CD4-positive, alpha-beta T cell treated with Interleukin-15 for 4 hours (primary cell): ENCODE measurements around the gene GALM.
"Not testable (repeated sequence)": the region's sequence is repeated elsewhere in the genome, so short reads cannot be mapped to it uniquely, and the experiment has no call there.

Experiments used
- DNase-seq: peaks from one replicate; pipeline ENCODE4 v3.0.0-alpha.2; 2020; ENCODE audit warnings: low spot score

Gene GALM

DNA sequence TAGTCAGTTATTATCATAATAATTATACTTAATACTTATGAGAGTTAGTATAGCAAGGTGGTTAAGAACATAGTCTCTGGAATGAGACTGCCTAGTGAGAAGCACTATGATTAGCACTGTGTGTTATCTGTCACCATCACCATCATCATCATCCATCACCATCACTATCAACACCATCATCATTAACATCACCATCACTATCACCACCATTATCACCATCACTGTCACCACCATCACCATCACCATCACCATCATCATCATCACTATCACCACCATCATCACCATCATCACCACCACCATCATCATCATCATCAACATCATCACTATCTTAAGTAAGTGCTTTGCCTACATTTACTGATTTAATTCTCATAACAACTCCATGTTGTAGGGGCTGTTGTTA, 45.6 kb downstream of the GALM start:
- no peak for DNase-seq

DNA sequence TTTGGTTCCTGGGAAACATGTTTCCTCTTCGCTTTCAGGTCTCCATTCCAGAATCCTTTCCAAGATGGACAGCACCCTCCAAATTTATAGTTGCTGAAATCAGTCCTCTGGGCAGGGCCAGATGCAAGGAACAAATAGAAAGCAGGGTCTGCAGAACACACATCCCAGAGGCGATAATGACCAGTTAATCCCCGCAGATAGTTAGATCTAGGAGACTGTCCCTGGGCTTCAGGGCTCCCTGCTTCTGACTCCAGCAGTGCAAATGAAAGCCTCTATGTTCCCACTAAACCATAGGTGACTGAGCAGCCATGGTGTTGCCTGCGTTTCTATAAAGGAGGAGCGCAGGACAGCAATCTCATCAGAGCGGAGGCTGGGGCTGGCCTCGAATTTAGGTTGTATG, 46.5 kb downstream of the GALM start:
- DNase-seq: no peak

- no peak for DNase-seq
Measured at GRCh38 chr2:38712871-38713270, 47.0 kb downstream of the GALM start.

GRCh38 chr2:38713338-38713737, 47.4 kb downstream of the GALM start:
- DNase-seq: no peak

DNA sequence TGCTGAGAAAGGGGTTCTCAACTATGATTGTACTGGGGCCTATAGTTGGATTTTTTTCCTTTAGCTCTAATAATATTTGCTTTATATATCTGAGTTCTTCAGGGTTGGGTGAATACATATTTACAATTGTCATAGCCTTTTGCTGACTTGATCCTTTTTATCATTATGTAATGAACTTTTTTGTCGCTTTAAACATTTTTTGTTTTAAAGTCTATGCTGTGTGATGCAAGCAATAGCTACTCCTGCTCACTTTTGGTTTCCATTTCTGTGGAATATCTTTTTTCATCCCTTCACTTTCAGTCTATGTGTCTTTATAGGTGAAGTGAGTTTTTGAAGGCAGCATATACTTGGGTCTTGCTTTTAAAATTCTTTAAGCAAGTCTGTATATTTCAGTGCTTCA, 49.0 kb downstream of the GALM start:
- DNase-seq: not testable (repeated sequence)

DNA sequence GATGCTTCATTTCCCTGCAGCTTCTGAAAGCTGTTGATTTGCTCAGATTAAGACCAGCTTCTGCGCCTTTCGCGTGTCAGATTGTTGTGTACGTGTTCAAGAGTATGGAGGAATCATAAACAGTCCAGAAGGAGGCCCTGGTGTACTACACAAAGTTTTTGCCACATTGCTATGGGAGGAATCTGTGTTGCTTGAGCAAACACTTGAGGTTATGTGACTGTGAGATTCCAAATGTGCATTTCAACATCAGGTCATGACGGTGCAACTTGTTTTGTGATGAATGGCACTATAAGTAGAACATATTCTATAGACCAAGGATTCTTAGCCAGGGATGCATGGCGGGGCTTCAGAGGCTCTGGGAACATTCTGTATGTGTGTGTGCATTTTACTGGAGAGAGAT, 50.3 kb downstream of the GALM start:
- no peak for DNase-seq

GRCh38 chr2:38718601-38719000, 52.7 kb downstream of the GALM start:
- no peak for DNase-seq

GRCh38 chr2:38719706-38720105, 53.8 kb downstream of the GALM start:
- no peak for DNase-seq

GRCh38 chr2:38720613-38721241, 54.8 kb downstream of the GALM start:
- DNase-seq: no peak

DNA sequence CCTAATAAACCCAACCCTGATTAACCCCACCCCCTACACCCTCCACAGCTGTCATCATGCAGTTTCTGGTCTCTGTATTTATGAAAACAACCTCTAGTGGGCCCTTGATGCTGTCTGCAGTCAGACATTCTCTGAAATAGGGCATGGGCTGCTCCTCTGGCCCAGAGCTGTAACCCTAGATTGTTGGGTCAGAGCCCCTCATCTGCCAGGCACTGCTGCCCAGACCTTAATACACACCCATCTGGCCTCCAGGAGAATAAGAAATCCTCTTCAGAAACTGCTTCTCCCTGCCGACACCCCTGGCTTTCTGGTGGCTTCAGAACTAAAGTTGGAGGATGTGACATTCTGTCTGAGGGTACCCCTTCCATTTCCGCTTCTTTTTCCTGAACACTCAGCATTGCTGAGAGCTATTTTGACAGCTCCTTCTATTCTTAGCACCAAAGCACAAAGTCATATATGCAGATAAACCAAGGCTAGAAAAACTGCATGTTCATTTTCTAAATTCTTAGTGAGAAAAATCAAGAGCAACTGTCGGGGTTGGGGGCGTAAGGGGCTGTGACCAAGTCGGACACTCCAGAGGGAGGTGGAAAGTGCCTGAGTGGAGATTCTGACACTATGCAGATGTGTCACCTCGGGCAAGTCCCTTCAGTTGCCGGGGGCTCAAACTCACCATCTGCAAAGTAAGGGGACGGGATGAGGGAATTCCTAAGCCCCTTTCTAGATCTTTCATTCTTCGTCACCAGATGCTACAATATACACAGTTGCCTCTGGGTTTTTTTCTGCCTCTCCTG, 56.6 kb downstream of the GALM start:
- DNase-seq: peak; percentile 41

DNA sequence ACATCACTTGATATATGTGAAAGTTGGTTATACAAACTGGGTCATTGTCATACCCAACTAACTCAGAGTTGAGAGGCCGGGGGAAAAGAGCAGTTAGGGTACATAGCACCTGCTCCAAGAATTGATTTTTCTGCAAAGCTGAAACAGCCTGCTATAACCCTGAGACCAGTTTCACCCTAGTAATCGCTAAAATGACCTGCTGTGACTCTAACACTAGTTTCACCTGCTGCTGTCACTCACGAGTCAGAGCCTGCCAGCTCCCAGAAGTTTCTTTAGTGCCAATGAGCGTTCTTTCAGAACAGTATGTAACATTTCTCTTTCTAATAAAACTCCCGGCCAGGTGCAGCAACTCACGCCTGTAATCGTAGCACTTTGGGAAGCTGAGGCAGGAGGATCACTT, 57.3 kb downstream of the GALM start:
- DNase-seq: no peak

DNA sequence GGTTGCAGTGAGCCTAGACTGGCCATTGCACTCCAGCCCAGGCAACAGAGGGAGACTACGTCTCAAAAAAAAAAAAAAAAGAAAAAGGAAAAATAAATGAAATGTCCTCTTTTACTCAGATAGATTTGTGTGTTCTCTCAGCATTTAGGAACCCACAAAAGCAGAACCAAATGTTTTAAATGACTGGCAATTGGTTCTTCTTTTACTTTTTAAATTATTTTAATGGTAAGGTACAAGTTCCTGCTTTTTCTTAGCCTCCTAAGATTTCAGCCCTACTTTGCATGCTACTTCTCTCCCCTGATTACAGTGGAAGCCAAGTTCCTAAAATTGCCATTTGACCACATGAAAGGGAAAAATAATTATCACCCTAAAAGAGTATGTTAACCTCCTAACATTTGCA, 61.7 kb downstream of the GALM start:
- no peak for DNase-seq

- no peak for DNase-seq
Measured at GRCh38 chr2:38728694-38729093, 62.8 kb downstream of the GALM start.

DNA sequence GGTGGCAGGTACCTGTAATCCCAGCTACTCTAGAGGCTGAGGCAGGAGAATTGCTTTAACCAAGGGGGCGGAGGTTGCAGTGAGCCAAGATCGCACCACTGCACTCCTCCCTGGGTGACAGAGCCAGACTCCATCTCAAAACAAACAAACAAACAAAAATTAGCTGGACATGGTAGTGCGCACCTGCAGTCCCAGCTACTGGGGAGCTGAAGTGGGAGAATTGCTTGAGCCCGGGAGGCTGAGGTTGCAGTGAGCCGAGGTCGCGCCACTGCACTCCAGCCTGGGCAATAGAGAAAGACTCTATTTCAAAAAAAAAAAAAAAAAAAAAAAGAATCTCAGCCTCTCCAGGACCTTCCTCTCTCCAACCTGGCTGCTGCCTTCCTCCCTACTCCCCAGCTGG, 65.2 kb downstream of the GALM start:
- DNase-seq: no peak

DNA sequence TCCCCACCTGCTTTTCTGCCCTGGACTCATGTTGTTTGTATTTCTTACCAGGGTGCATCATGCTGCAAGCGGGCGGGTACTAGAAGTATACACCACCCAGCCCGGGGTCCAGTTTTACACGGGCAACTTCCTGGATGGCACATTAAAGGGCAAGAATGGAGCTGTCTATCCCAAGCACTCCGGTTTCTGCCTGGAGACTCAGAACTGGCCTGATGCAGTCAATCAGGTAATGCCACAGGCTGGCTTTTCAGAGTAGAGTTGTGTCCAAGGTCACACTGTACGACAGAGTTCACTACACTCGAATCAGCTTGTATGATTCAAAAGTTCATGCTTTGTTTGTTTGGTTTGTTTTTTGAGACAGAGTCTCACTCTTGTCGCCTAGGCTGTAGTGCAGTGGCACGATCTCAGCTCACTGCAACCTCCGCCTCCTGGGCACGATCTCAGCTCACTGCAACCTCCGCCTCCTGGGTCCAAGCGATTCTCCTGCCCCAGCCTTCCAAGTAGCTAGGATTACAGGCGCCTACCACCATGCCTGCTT, 65.8 kb downstream of the GALM start:
- DNase-seq: no peak

GRCh38 chr2:38733300-38733971, 67.5 kb downstream of the GALM start:
- no peak for DNase-seq

DNA sequence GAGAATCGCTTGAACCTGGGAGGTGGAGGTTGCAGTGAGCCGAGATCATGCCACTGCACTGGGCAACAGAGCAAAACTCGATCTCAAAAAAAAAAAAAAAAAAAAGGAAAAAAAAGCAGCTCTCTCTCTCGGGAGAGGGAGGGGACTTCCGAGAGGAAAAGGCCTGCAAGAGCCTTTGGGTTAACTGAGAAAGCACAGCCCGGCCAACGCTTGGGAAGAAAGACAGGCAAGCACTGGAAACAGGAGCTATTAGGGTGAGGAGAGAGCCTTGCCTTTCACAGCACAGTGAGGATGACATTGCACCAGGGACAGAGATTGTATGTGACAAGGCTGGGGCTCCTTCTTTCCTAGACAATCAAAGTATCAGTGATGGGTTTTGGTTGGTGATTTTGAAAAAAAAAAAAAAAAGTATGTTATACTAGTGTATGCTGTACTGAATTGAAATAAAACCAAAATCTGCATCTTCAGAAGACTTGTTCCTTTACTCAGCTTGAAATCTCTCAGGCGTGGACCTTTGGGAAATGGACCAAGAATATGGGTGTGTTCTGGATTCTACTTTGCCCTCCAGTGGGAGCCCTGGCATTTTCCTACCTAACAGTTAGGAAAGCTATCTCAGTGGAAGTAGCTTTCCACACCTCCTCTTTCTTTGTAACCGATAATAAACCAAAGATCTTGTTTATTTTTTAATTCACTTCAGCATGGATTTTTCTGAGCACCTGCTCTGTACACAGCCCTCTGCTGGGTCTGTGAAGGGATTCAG, 68.6 kb downstream of the GALM start:
- DNase-seq: no peak

GRCh38 chr2:38735999-38736320, 70.0 kb downstream of the GALM start:
- no peak for DNase-seq

DNA sequence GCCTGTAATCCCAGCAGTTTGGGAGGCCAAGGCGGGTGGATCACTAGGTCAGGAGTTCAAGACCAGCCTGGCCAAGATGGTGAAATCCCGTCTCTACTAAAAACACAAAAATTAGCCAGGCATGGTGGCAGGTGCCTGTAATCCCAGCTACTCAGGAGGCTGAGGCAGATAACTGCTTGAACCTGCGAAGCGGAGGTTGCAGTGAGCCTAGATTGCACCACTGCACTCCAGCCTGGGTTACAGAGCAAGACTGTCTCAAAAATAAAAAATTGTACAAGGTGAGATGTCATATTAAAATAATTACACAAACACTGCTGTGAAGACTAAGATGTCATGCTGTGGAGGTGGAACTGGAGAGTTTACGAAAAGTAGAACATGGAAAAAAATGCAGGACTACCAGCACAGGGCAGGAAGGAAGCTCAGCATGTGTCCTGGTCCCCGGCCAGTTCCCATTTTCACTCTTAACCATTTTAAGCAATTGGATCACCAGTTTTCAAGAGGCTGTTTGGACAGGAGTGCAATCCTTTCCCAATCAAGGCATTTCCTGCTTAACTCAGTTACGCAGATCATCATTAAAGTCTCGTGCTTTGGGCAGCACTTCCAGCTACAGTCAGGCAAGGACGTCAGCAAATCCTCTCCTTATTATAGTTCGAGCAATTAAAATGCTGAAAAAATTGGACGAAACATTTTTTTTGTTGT, 71.2 kb downstream of the GALM start:
- not testable (repeated sequence) for DNase-seq

DNA sequence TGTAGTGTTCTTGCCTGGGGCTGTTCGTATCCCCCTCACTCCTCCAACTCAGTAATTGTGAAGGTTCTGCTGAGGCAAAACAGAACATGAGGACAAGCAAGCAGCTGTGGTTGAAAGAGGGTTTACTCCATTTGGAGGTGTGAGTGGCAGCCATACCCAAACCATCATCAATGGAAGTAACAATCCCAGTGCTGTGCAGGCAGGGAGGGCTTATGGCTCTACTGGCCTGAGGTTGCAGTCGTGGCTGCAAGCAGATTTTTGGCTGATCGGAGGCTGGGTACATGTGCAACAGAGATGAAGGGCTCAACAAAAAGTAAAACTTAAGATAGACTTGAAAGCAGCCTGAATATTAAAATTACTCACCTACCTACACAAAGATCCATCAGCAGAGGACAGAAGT, 72.0 kb downstream of the GALM start:
- DNase-seq: no peak

GRCh38 chr2:38739524-38739923, 73.6 kb downstream of the GALM start:
- no peak for DNase-seq
